Lower leg skin (tissue), 3 donors: ENCODE data around the gene RALGAPB.

Experiments used
- CTCF ChIP-seq, 3 donors: fragments of 450-650 bp; IDR thresholded peaks; one replicate each; pipeline ENCODE4 v1.5.1; 2016; ENCODE audit warnings: antibody characterized with exemption in 3 of 3, mild to moderate bottlenecking in 3 of 3, moderate library complexity in 2 of 3
- POLR2A ChIP-seq, 2 donors: fragments of 450-650 bp; IDR thresholded peaks; one replicate each; pipeline ENCODE4 v1.6.1; 2016 to 2017; ENCODE audit warnings: antibody characterized with exemption in 2 of 2, mild to moderate bottlenecking in 1 of 2, moderate library complexity in 1 of 2

- TF ChIP-seq CTCF (IDR thresholded peaks at IDR 0.05) = no peak
- TF ChIP-seq POLR2A (IDR thresholded peaks at IDR 0.05) = no peak
Observed at GRCh38 chr20:38548356-38549083, 75.9 kb downstream of the RALGAPB start.
